HEK293T (cell line): ENCODE measurements around the gene ARHGAP42.
"Not testable (repeated sequence)": the region's sequence is repeated elsewhere in the genome, so short reads cannot be mapped to it uniquely, and the experiment has no call there.

ENCODE experiments used
- CTCF ChIA-PET: fragments of 350-600 bp; formaldehyde crosslinking; extraction: SDS; loops from one replicate; lab custom pipeline; 2021; ENCODE audit warnings: antibody characterized with exemption, inconsistent platforms; lab: Yijun Ruan, JAX
- POLR2A ChIA-PET: fragments of 350-600 bp; formaldehyde crosslinking; extraction: SDS; loops from one replicate; lab custom pipeline; 2020; ENCODE audit warnings: antibody characterized with exemption, inconsistent platforms; lab: Yijun Ruan, JAX
- DNase-seq: peaks from one replicate; pipeline ENCODE4 v3.0.0; 2012; ENCODE audit warnings: mixed read lengths; ENCODE audit errors: extremely low spot score
- ARNT ChIP-seq: fragments of 450-650 bp; IDR thresholded peaks from 2 replicates; pipeline ENCODE4 v1.6.1; 2017; ENCODE audit warnings: mild to moderate bottlenecking
- BHLHE40 ChIP-seq: fragments of 450-650 bp; IDR thresholded peaks from 2 replicates; pipeline ENCODE4 v1.6.1; 2016; ENCODE audit warnings: mild to moderate bottlenecking, moderate library complexity, borderline replicate concordance
- CTBP1 ChIP-seq: fragments of 450-650 bp; IDR thresholded peaks from 2 replicates; pipeline ENCODE4 v1.6.1; 2016; ENCODE audit warnings: borderline replicate concordance
- ELF4 ChIP-seq: fragments of 450-650 bp; IDR thresholded peaks from 2 replicates; pipeline ENCODE4 v1.6.1; 2017; ENCODE audit warnings: antibody characterized with exemption
- FOXA1 ChIP-seq: fragments of 450-650 bp; IDR thresholded peaks from 2 replicates; pipeline ENCODE4 v1.6.1; 2016; ENCODE audit warnings: mild to moderate bottlenecking
- FOXK2 ChIP-seq: fragments of 450-650 bp; IDR thresholded peaks from 2 replicates; pipeline ENCODE4 v1.6.1; 2016; ENCODE audit warnings: mild to moderate bottlenecking
- FOXM1 ChIP-seq: fragments of 450-650 bp; IDR thresholded peaks from 2 replicates; pipeline ENCODE4 v1.6.1; 2017; ENCODE audit warnings: mild to moderate bottlenecking, borderline replicate concordance
- HDGF ChIP-seq: fragments of 450-650 bp; IDR thresholded peaks from 2 replicates; pipeline ENCODE4 v1.6.1; 2017; ENCODE audit warnings: antibody characterized with exemption, borderline replicate concordance
- L3MBTL2 ChIP-seq: fragments of 450-650 bp; conservative IDR thresholded peaks from 2 replicates; pipeline ENCODE4 v1.6.1; 2016; ENCODE audit warnings: mild to moderate bottlenecking
- LEF1 ChIP-seq: fragments of 450-650 bp; IDR thresholded peaks from 2 replicates; pipeline ENCODE4 v1.6.1; 2017; ENCODE audit warnings: mild to moderate bottlenecking, borderline replicate concordance
- NFRKB ChIP-seq: fragments of 450-650 bp; IDR thresholded peaks from 2 replicates; pipeline ENCODE4 v1.6.1; 2016; ENCODE audit warnings: mild to moderate bottlenecking, moderate library complexity
- SP1 ChIP-seq: fragments of 450-650 bp; IDR thresholded peaks from 2 replicates; pipeline ENCODE4 v1.6.1; 2017
- SUZ12 ChIP-seq: fragments of 450-650 bp; IDR thresholded peaks from 2 replicates; pipeline ENCODE4 v1.6.1; 2016; ENCODE audit warnings: mild to moderate bottlenecking
- TARDBP ChIP-seq: fragments of 450-650 bp; IDR thresholded peaks from 2 replicates; pipeline ENCODE4 v1.6.1; 2016
- ZNF384 ChIP-seq: fragments of 450-650 bp; IDR thresholded peaks from 2 replicates; pipeline ENCODE4 v1.6.1; 2016
- TF ChIP-seq, protein P1 (sequence below): fragments of 450-650 bp; IDR thresholded peaks from 2 replicates; pipeline ENCODE4 v1.6.1; 2016

The ARHGAP42 gene

DNA sequence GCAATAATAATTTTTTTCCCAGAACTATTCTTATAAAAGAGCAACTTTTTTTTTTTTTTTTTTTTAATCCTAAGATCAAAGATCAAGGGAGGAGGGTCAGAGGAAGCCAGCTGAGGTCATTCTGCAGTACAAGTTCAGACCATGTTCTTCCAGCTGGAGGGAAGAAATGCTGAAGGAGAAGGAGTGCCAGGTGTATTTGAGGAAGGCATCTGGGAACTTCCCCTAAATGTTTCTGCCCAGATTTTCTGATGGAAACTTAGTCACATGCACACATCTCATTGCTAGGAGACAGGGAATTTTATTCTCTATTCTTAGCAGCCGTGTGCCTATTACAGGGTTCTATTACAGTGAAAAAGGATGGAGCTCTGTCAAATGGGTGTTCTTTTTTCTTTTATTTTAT lies 208.4 kb downstream of the ARHGAP42 start:
- no peak for DNase-seq
- ChIA-PET CTCF (no interaction called here), POLR2A (no interaction called here)
- no peak for TF ChIP-seq TARDBP
- TF ChIP-seq ARNT, result no peak
- no peak for TF ChIP-seq L3MBTL2
- no peak for TF ChIP-seq CTBP1
- TF ChIP-seq ELF4, result no peak
- TF ChIP-seq FOXA1, result no peak
- no peak for TF ChIP-seq FOXM1
- TF ChIP-seq NFRKB, result no peak
- TF ChIP-seq FOXK2, result no peak
- TF ChIP-seq SP1, result no peak
- TF ChIP-seq, protein P1, sequence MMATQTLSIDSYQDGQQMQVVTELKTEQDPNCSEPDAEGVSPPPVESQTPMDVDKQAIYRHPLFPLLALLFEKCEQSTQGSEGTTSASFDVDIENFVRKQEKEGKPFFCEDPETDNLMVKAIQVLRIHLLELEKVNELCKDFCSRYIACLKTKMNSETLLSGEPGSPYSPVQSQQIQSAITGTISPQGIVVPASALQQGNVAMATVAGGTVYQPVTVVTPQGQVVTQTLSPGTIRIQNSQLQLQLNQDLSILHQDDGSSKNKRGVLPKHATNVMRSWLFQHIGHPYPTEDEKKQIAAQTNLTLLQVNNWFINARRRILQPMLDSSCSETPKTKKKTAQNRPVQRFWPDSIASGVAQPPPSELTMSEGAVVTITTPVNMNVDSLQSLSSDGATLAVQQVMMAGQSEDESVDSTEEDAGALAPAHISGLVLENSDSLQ, result no peak
- TF ChIP-seq BHLHE40, result no peak
- no peak for TF ChIP-seq HDGF
- TF ChIP-seq LEF1, result no peak

GRCh38 chr11:100895976-100896375 lies 208.9 kb downstream of the ARHGAP42 start:
- POLR2A ChIA-PET, CTCF ChIA-PET, DNase-seq: not testable (repeated sequence)

GRCh38 chr11:100901471-100901870 lies 214.4 kb downstream of the ARHGAP42 start:
- DNase-seq, POLR2A ChIA-PET: not testable (repeated sequence)
- CTCF ChIA-PET, result interaction anchor here (1.4 kb wide), 1 partner anchor 23 kb away, joined by 3 read pairs; no protein-coding TSS in a partner anchor

DNA sequence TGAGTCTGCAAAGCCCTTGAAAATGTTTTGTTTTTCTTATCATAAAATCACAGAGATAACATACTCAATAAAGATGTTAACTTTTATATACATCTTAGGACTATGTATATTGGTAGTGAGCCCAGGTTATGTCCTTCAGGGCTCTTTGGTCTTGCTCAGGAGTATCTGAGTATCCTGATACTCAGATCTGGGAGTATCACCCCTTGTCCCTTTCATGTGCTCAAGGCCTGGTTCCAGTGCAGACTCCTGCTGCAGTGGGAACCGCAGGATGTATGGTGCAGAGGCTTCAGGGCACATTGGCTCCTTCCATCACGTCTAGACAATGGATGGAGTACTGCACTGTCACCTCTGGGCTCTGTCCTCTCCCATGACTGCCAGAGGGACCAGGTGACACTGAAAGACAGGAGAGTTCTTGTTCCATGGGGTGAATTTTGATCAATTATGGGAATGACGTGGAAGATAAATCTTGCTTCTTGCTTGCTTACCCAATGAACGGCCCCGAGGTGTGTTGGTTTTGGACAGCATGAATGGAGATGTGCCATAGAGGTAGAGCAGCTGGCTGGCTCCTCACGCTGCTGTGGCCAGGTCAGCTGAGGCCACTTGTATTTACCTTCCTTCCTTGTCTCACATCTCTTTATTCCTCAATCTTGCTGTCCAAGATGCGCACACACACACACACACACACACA lies 215.5 kb downstream of the ARHGAP42 start:
- POLR2A ChIA-PET, result no interaction called here
- CTCF ChIA-PET, result no interaction called here

GRCh38 chr11:100903284-100903683 lies 216.2 kb downstream of the ARHGAP42 start:
- TF ChIP-seq HDGF, result no peak
- no peak for DNase-seq
- CTCF ChIA-PET, result no interaction called here
- POLR2A ChIA-PET, result no interaction called here

More for the DNA sequence above, 215.5 kb downstream of the ARHGAP42 start:
- DNase-seq, result no peak
- TF ChIP-seq NFRKB, result no peak
- no peak for TF ChIP-seq ARNT
- no peak for TF ChIP-seq ZNF384

DNA sequence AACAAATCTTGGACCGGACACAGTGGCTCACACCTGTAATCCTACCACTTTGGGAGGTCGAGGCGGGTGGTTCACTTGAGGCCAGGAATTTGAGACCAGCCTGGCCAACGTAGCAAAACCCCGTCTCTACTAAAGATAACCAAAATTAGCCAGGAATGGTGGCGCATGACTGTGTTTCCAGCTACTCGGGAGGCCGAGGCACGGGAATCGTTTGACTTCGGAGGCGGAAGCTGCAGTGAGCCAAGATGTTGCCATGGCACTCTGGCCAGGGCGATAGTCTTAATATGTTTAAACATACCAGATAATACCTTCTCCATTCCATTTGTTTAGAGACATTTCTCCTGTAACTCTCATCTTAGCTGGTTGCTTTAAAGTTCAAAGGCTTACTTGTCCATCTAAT lies 218.6 kb downstream of the ARHGAP42 start:
- POLR2A ChIA-PET, result no interaction called here
- TF ChIP-seq CTBP1 (no peak), SUZ12 (no peak), FOXK2 (no peak), SP1 (no peak), FOXM1 (no peak), NFRKB (no peak), ELF4 (no peak), HDGF (no peak), FOXA1 (no peak), L3MBTL2 (no peak), LEF1 (no peak), TARDBP (no peak)
- TF ChIP-seq, protein P1, result no peak
- CTCF ChIA-PET, result no interaction called here
- no peak for DNase-seq

- POLR2A ChIA-PET, result no interaction called here
- no peak for TF ChIP-seq FOXK2
- TF ChIP-seq HDGF, result no peak
- TF ChIP-seq FOXM1, result no peak
- no peak for TF ChIP-seq FOXA1
- TF ChIP-seq SP1, result no peak
- DNase-seq, result no peak
- CTCF ChIA-PET, result no interaction called here
These were observed 221.7 kb downstream of the ARHGAP42 start for GRCh38 chr11:100908746-100909145.

- POLR2A ChIA-PET, result no interaction called here
- DNase-seq, result no peak
- CTCF ChIA-PET, result no interaction called here
- TF ChIP-seq FOXA1 (no peak), SUZ12 (no peak), SP1 (no peak), L3MBTL2 (no peak), TARDBP (no peak), LEF1 (no peak), FOXK2 (no peak), ARNT (no peak), ZNF384 (no peak), NFRKB (no peak), FOXM1 (no peak), CTBP1 (no peak), BHLHE40 (no peak)
- TF ChIP-seq, protein P1, result no peak
These were observed 223.7 kb downstream of the ARHGAP42 start for GRCh38 chr11:100910808-100911207.
